Activated T-cell treated with anti-CD3 and anti-CD28 coated beads for 48 hours (primary cell): ENCODE measurements around the gene MKI67.
"Not testable (repeated sequence)": the region's sequence is repeated elsewhere in the genome, so short reads cannot be mapped to it uniquely, and the experiment has no call there.

Experiments
- DNase-seq: peaks from one replicate; pipeline ENCODE4 v3.0.0-alpha.2; 2020; ENCODE audit warnings: low read depth

Gene MKI67

GRCh38 chr10:128109707-128110106 lies 16.5 kb downstream of the MKI67 start:
- DNase-seq = no peak

- no peak for DNase-seq
These were observed 20.8 kb downstream of the MKI67 start for GRCh38 chr10:128105383-128105782.

GRCh38 chr10:128103229-128103714 lies 23.0 kb downstream of the MKI67 start:
- no peak for DNase-seq

GRCh38 chr10:128102480-128103228 lies 23.6 kb downstream of the MKI67 start:
- no peak for DNase-seq

- DNase-seq = no peak
These were observed 24.3 kb downstream of the MKI67 start for GRCh38 chr10:128101901-128102300.

GRCh38 chr10:128099901-128100300 lies 26.3 kb downstream of the MKI67 start:
- no peak for DNase-seq

GRCh38 chr10:128098631-128099030 lies 27.6 kb downstream of the MKI67 start:
- DNase-seq = no peak

GRCh38 chr10:128097783-128098182 lies 28.4 kb downstream of the MKI67 start:
- DNase-seq = no peak

- DNase-seq = no peak
These were observed 29.6 kb downstream of the MKI67 start for GRCh38 chr10:128096486-128097199.

- no peak for DNase-seq
These were observed 30.3 kb downstream of the MKI67 start for GRCh38 chr10:128095753-128096469.

- DNase-seq = peak; percentile 17
These were observed 31.0 kb downstream of the MKI67 start for GRCh38 chr10:128095027-128095752.

- DNase-seq = not testable (repeated sequence)
These were observed 31.6 kb downstream of the MKI67 start for GRCh38 chr10:128094596-128094995.

GRCh38 chr10:128092454-128092853 lies 33.8 kb downstream of the MKI67 start:
- DNase-seq = no peak

- DNase-seq = no peak
These were observed 34.5 kb downstream of the MKI67 start for GRCh38 chr10:128091636-128092210.

- no peak for DNase-seq
These were observed 38.1 kb downstream of the MKI67 start for GRCh38 chr10:128087884-128088709.

- DNase-seq = no peak
These were observed 38.9 kb downstream of the MKI67 start for GRCh38 chr10:128087146-128087883.

- no peak for DNase-seq
These were observed 40.0 kb downstream of the MKI67 start for GRCh38 chr10:128086003-128086863.

- no peak for DNase-seq
These were observed 41.2 kb downstream of the MKI67 start for GRCh38 chr10:128084991-128085390.

GRCh38 chr10:128084364-128084763 lies 41.9 kb downstream of the MKI67 start:
- no peak for DNase-seq
